Sigmoid colon (tissue), 4 donors: Measurements from ENCODE around the gene SCNN1B.

Experiments
- POLR2AphosphoS5 ChIP-seq, 4 donors: sonication (generic); formaldehyde crosslinking; IDR thresholded peaks; one replicate each; pipeline ENCODE4 v1.6.1; 2017; ENCODE audit warnings: antibody characterized with exemption in 4 of 4
- TF ChIP-seq, protein P1 (sequence below), 4 experiments: fragments of 450-650 bp in 3 of 4; fragments of 200-600 bp in 1 of 4; IDR thresholded peaks; one replicate each; pipeline ENCODE4 v1.5.1; 2016 to 2019; ENCODE audit warnings: antibody characterized with exemption in 4 of 4, mild to moderate bottlenecking in 3 of 4, moderate library complexity in 2 of 4

DNA sequence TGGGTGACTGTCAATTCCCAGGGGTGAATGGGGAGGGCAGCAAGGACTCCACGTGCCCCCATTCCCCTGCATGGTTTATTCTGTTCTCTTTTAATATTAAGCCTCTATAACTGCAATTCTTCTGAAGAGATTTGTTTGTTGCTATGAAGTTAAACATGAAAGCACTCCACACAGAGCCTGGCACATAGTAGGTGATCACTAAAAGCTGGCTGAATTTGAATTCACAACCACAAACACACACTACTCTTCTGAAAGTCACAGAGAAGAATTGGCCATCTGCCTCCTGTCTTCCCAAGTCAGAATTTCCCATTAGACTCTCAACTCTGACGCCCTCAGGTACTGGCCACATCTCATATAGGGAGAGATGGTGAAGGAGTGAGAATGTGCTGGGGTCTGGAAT lies 95.4 kb downstream of the SCNN1B start:
- TF ChIP-seq, protein P1, sequence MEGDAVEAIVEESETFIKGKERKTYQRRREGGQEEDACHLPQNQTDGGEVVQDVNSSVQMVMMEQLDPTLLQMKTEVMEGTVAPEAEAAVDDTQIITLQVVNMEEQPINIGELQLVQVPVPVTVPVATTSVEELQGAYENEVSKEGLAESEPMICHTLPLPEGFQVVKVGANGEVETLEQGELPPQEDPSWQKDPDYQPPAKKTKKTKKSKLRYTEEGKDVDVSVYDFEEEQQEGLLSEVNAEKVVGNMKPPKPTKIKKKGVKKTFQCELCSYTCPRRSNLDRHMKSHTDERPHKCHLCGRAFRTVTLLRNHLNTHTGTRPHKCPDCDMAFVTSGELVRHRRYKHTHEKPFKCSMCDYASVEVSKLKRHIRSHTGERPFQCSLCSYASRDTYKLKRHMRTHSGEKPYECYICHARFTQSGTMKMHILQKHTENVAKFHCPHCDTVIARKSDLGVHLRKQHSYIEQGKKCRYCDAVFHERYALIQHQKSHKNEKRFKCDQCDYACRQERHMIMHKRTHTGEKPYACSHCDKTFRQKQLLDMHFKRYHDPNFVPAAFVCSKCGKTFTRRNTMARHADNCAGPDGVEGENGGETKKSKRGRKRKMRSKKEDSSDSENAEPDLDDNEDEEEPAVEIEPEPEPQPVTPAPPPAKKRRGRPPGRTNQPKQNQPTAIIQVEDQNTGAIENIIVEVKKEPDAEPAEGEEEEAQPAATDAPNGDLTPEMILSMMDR (IDR thresholded peaks at IDR 0.05) = no peak
- TF ChIP-seq POLR2AphosphoS5 (IDR thresholded peaks at IDR 0.05) = no peak
